ENCODE measurements around the gene ZFAND3.
A peak's percentile ranks its signal among the peaks of the same experiment; 100 is the strongest.

GRCh38 chr6:38012573-38012972 is 193.0 kb downstream of the ZFAND3 start:
- TF ChIP-seq CHD2 (IDR thresholded peaks at IDR 0.05; ENCODE audit: low read length, partially characterized antibody) (no peak), SIN3A (IDR thresholded peaks at IDR 0.05; ENCODE audit: borderline replicate concordance, low read depth, low read length) (no peak), POLR2AphosphoS5 (IDR thresholded peaks at IDR 0.05; ENCODE audit: low read depth, low read length) (no peak), EZH2phosphoT487 (IDR thresholded peaks at IDR 0.05; ENCODE audit: borderline replicate concordance, low read depth) (no peak), ELF1 (IDR thresholded peaks at IDR 0.05) (no peak)
- TF ChIP-seq, protein P1, sequence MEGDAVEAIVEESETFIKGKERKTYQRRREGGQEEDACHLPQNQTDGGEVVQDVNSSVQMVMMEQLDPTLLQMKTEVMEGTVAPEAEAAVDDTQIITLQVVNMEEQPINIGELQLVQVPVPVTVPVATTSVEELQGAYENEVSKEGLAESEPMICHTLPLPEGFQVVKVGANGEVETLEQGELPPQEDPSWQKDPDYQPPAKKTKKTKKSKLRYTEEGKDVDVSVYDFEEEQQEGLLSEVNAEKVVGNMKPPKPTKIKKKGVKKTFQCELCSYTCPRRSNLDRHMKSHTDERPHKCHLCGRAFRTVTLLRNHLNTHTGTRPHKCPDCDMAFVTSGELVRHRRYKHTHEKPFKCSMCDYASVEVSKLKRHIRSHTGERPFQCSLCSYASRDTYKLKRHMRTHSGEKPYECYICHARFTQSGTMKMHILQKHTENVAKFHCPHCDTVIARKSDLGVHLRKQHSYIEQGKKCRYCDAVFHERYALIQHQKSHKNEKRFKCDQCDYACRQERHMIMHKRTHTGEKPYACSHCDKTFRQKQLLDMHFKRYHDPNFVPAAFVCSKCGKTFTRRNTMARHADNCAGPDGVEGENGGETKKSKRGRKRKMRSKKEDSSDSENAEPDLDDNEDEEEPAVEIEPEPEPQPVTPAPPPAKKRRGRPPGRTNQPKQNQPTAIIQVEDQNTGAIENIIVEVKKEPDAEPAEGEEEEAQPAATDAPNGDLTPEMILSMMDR (IDR thresholded peaks at IDR 0.05) = peak; percentile 47
- TF ChIP-seq, protein P2, sequence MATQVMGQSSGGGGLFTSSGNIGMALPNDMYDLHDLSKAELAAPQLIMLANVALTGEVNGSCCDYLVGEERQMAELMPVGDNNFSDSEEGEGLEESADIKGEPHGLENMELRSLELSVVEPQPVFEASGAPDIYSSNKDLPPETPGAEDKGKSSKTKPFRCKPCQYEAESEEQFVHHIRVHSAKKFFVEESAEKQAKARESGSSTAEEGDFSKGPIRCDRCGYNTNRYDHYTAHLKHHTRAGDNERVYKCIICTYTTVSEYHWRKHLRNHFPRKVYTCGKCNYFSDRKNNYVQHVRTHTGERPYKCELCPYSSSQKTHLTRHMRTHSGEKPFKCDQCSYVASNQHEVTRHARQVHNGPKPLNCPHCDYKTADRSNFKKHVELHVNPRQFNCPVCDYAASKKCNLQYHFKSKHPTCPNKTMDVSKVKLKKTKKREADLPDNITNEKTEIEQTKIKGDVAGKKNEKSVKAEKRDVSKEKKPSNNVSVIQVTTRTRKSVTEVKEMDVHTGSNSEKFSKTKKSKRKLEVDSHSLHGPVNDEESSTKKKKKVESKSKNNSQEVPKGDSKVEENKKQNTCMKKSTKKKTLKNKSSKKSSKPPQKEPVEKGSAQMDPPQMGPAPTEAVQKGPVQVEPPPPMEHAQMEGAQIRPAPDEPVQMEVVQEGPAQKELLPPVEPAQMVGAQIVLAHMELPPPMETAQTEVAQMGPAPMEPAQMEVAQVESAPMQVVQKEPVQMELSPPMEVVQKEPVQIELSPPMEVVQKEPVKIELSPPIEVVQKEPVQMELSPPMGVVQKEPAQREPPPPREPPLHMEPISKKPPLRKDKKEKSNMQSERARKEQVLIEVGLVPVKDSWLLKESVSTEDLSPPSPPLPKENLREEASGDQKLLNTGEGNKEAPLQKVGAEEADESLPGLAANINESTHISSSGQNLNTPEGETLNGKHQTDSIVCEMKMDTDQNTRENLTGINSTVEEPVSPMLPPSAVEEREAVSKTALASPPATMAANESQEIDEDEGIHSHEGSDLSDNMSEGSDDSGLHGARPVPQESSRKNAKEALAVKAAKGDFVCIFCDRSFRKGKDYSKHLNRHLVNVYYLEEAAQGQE (IDR thresholded peaks at IDR 0.05; ENCODE audit: low read depth, low read length) = no peak

Data from SK-N-SH (cell line).